Measurements from ENCODE around the gene MED13L. TPM values are rescaled to one million over a fixed set of nuclear protein-coding genes. Genes with fewer than 3 reads are reported as not detected.
"Not testable (repeated sequence)": the region's sequence is repeated elsewhere in the genome, so short reads cannot be mapped to it uniquely, and the experiment has no call there.

Gene MED13L
- total RNA-seq, 1 donor from 2014 or later = 38.1 TPM

GRCh38 chr12:116133149-116133548, 144.3 kb downstream of the MED13L start:
- DNase-seq (ENCODE audit: low read depth in 2 of 2) = no peak

DNA sequence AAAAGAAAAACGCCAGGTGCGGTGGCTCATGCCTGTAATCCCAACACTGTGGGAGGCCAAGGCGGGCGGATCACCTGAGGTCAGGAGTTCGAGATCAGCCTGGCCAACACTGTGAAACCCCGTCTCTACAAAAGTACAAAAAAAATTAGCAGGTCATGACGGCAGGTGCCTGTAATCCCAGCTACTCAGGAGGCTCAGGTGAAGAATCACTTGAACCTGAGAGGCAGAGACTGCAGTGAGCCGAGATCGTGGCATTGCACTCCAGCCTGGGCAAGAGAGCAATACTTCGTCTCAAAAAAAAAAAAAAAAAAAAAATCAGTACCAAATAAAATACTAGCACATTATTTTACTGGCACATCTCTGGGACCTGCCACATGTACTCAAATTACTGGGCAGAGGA, 145.5 kb downstream of the MED13L start:
- not testable (repeated sequence) for DNase-seq (ENCODE audit: low read depth in 2 of 2)

- no peak for DNase-seq (ENCODE audit: low read depth in 2 of 2)
Measured at GRCh38 chr12:116131176-116131575, 146.3 kb downstream of the MED13L start.

DNA sequence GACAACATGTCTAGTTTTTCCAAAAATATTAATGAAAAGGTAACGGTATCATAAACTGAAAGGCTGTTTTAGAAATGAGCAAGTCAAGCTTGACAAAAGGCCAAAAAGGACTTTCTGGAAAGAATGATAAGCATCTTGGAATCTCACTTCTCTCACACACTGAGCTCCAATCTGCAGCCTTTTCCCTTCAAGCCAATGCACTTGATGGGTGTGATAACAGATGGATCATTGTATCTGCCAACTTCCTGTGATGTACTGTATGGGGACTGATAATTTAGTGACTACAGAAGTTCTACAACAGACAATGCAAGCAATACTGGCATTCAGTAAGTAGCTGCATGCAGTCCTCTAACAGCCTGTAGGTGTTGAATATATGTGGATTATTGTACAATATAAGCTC, 147.1 kb downstream of the MED13L start:
- peak in 1 of 2 donors; percentile 56 for DNase-seq (ENCODE audit: low read depth in 2 of 2)

GRCh38 chr12:116128779-116129178, 148.7 kb downstream of the MED13L start:
- DNase-seq (ENCODE audit: low read depth in 2 of 2) = no peak

- no peak for DNase-seq (ENCODE audit: low read depth in 2 of 2)
Measured at GRCh38 chr12:116127859-116128258, 149.6 kb downstream of the MED13L start.

- DNase-seq (ENCODE audit: low read depth in 2 of 2) = no peak
Measured at GRCh38 chr12:116126610-116127009, 150.9 kb downstream of the MED13L start.

- no peak for DNase-seq (ENCODE audit: low read depth in 2 of 2)
Measured at GRCh38 chr12:116125956-116126566, 151.4 kb downstream of the MED13L start.

GRCh38 chr12:116125084-116125483, 152.4 kb downstream of the MED13L start:
- no peak for DNase-seq (ENCODE audit: low read depth in 2 of 2)

DNA sequence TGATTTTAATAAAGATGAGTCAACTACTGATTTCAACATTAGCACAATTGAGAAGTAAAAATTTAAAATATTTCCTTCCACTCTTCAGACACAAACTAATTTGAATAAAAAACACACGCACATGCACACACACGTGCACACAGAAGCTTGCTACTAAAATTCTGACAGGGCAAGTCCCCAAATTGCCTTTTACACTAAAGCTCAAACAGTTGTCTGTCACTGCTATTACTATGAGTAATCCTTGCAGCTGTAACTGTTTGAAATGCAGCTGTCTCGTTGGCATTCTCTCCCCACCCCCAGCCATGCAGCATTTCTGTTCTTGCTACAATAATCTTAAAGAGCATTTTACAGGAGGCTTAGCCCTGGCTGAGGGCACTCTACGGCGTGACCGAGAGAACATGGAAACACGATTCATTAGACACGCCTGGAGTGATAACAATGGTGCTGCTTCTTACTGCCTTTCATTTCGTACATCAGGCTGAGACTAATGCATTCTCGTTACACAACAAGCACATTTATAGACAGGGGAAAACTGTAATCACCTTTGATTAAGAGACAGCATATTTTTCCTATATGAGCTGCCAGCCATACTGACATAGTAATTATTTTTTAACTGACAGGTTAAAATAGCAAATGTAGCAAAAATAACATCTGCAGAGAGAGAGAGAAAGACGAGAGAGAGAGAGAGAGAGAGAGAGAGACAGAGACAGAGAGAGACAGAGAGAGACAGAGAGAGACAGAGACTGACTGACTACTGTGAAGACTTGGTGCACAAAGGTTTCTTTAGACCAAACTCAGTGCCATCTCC, 153.8 kb downstream of the MED13L start:
- peak; percentile 36 to 77 for DNase-seq (ENCODE audit: low read depth in 2 of 2)

DNA sequence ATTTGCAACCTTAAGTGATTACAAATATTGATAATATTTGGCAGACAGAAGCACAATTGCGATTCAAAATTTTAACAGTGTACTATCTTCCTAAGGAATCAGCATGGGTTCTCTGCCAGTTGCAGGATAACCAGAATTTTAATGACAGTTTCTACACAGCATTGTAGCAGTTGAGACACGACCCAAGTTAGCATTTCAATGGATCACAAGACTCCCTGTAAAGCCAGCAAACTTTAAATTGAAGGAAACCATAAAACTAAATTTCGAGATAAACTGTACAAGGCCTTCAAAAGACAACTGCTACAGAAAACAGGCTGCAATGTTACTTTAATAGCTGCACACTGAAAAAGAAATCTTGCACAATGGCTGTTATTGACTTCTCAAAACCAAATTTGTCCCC, 154.9 kb downstream of the MED13L start:
- no peak for DNase-seq (ENCODE audit: low read depth in 2 of 2)

GRCh38 chr12:116121453-116121871, 156.0 kb downstream of the MED13L start:
- DNase-seq (ENCODE audit: low read depth in 2 of 2) = peak in 1 of 2 donors; percentile 67

DNA sequence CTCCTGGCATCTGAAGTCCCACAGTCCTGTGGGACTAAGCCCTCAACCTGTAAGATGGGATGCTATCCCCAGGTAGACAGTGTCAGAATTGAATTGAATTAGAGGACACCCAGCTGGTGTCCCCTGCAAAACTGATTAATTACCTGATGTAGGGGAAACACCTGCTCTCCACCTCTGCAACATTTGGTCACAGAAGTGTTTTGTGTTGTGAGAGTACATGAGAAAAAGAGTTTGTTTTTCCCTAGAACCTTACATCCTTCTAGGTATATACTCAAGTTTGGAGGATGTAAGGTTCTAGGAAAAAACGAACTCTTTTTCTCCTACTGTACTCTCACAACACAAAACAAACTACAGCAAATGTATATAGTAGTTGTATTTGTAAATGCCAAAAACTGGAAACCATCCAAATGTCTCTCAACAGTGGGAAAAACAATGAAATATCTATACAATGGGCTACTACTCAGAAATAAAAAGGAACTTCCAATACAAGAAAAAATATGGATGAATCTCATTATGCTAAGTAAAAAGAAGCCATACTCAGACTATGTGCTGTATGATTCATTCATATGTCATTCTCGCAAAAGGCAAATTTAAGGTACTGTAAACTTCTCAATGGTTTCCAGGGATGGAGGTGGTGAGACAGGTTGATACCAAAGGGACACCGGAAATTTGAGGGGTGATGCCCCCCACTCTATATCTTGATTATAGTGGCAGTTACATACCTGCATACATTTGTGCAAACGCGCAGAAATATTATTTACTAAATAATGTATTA, 160.7 kb downstream of the MED13L start:
- DNase-seq (ENCODE audit: low read depth in 2 of 2) = peak in 1 of 2 donors; percentile 46

GRCh38 chr12:116113398-116114130, 163.9 kb downstream of the MED13L start:
- DNase-seq (ENCODE audit: low read depth in 2 of 2) = no peak

DNA sequence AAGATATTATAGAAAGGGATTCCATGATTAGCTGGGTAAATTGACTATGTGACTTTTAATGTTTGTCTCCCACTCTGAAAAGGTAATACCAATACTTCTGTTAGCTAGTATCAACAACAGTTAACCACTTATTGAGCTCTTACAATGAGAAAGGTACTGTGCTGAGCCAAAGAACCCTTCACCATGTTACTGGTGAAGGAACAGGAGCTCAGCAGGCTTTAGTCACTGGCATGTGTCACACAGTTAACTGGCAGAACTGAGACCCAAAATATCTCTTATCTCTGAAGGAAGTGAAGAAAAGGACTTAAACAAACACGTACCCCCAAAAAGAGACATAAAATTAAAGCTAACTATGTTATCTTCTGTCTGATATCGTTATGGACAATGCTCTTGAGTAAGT, 170.6 kb downstream of the MED13L start:
- no peak for DNase-seq (ENCODE audit: low read depth in 2 of 2)

DNA sequence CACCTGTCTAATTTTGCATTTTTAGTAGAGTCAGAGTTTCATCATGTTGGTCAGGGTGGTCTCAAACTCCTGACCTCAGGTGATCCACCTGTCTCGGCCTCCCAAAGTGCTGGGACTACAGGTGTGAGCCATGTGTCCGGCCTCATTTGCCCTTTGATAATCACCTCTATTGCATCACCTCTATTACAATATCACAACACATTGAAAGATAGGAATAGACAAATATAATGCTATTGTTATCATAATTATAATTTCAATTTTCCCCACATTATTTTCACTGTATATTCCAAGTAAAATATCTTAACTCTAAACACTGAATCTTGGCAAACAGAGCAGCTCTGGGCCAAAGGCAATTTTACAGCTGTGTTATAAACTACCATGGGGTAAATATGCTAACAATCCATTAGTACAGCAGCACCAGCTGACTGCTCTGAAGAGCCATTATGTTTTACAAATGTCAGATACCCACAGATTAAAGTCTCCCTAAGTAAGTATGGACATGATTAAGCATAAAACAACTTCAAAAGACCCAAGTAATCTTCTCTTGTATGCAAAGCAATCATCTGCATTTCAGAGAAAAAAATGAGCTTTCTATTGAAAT, 173.2 kb downstream of the MED13L start:
- no peak for DNase-seq (ENCODE audit: low read depth in 2 of 2)

- no peak for DNase-seq (ENCODE audit: low read depth in 2 of 2)
Measured at GRCh38 chr12:116101991-116102390, 175.5 kb downstream of the MED13L start.

- no peak for DNase-seq (ENCODE audit: low read depth in 2 of 2)
Measured at GRCh38 chr12:116099652-116100432, 177.7 kb downstream of the MED13L start.

DNA sequence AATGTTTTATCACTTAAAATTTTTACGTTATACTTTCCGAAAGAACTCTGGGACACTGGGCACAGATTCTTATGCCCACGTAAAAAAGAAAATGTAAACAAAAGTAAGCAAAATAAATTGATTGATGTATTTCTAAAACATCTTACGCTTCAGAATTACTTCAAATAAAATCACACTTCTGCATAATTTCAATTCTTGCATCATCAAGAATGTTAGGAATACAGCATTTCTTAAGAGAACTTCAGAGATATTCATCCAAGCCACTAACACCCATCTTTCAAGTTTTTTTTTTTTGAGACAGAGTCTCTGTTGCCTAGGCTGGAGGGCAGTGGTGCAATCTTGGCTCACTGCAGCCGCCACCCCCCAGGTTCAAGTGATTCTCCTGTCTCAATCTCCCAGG, 180.6 kb downstream of the MED13L start:
- DNase-seq (ENCODE audit: low read depth in 2 of 2) = no peak

GRCh38 chr12:116094475-116094874, 183.0 kb downstream of the MED13L start:
- DNase-seq (ENCODE audit: low read depth in 2 of 2) = no peak
